Testis (tissue), 3 donors: ENCODE data around the gene SLC9A2. TPM values are rescaled to one million over a fixed set of nuclear protein-coding genes. Genes with fewer than 3 reads are reported as not detected.

ENCODE experiments used
- DNase-seq: peaks from one replicate; pipeline ENCODE4 v3.0.0-alpha.2; 2019
- H3K27ac ChIP-seq, 2 donors: fragments of 200-600 bp; sonication (generic); one replicate each; pipeline ENCODE4 v1.5.1; 2019
- H3K27me3 ChIP-seq: fragments of 200-600 bp; sonication (generic); one replicate; pipeline ENCODE4 v1.5.1; 2019
- H3K36me3 ChIP-seq: fragments of 200-600 bp; sonication (generic); one replicate; pipeline ENCODE4 v1.5.1; 2017; ENCODE audit warnings: low read depth; ENCODE audit errors: missing control alignments
- H3K4me1 ChIP-seq: fragments of 200-600 bp; sonication (generic); one replicate; pipeline ENCODE4 v1.5.1; 2019
- H3K4me3 ChIP-seq, 2 donors: fragments of 200-600 bp; sonication (generic); one replicate each; pipeline ENCODE4 v1.5.1; 2017 to 2019
- H3K9me3 ChIP-seq: fragments of 200-600 bp; sonication (generic); one replicate; pipeline ENCODE4 v1.5.1; 2017
- CTCF ChIP-seq, 3 experiments: fragments of 450-650 bp in 2 of 3; fragments of 200-600 bp in 1 of 3; sonication (generic) in 1 of 3; IDR thresholded peaks; one replicate each; pipeline ENCODE4 v1.5.1; 2016 to 2019; ENCODE audit warnings: antibody characterized with exemption in 3 of 3, mild to moderate bottlenecking in 2 of 3, moderate library complexity in 1 of 3
- POLR2A ChIP-seq: fragments of 450-650 bp; IDR thresholded peaks from one replicate; pipeline ENCODE4 v1.6.1; 2017; ENCODE audit warnings: antibody characterized with exemption, mild to moderate bottlenecking, moderate library complexity
- WGBS, 2 donors: methylation state at CpG; one replicate each; pipeline ENCODE4 v1.1.5; 2018; 5-methylcytosine and 5-hydroxymethylcytosine counted together
- intact Hi-C: fragments of 100-400 bp; cut with DNase I; formaldehyde crosslinking; loops from one replicate; pipeline ENCODE4 v1.15.1; 2023; ENCODE audit warnings: low total_unique reads
- polyA plus RNA-seq: library from polyadenylated mRNA; stranded (reverse); fragments of 350-450 nt; fragmentation: Illumina TruSeq; extraction: RNeasy Lipid Tissue Mini Kit (QIAGEN cat#74804); gene quantifications from one replicate; pipeline ENCODE4 v1.2.3, GENCODE V29; 2014; ENCODE audit warnings: low read depth, low replicate concordance; ENCODE audit not compliant: insufficient read depth
- total RNA-seq, 2 donors: library from RNA; depleted of rRNA; stranded (reverse); fragments of >200 nt; gene quantifications; one replicate each; pipeline ENCODE4 v1.2.3, GENCODE V29; 2016

SLC9A2 gene
- total and polyA plus RNA-seq, 3 donors from 2014 or later, result 8.4 to 16.3 (median 9.4) TPM

GRCh38 chr2:102660070-102660469, 40.7 kb downstream of the SLC9A2 start:
- intact Hi-C loops, result no loop called here
- no peak overlapping the region for H3K4me3 ChIP-seq

GRCh38 chr2:102660574-102660973, 41.2 kb downstream of the SLC9A2 start:
- H3K27ac ChIP-seq, result no peak overlapping the region
- H3K27me3 ChIP-seq, result no peaks in the 10 kb centered on the region
- intact Hi-C loops, result no loop called here
- H3K36me3 ChIP-seq, result no peaks in the 10 kb centered on the region
- no peak for DNase-seq
- no peaks in the 10 kb centered on the region for H3K4me1 ChIP-seq
- TF ChIP-seq POLR2A, result no peak
- TF ChIP-seq CTCF (IDR thresholded peaks at IDR 0.05), result no peak
- no peaks in the 10 kb centered on the region for H3K9me3 ChIP-seq
- WGBS, 2 donors, result 92 to 93% methylated on average over 6 of the region's 6 CpGs
- H3K4me3 ChIP-seq, result no peak overlapping the region

More at GRCh38 chr2:102660070-102660469, 40.7 kb downstream of the SLC9A2 start:
- WGBS, 2 donors, result 56 to 60% methylated on average over 2 of the region's 2 CpGs
- no peaks in the 10 kb centered on the region for H3K27me3 ChIP-seq
- no peak for DNase-seq
- H3K27ac ChIP-seq, result no peak overlapping the region
- no peaks in the 10 kb centered on the region for H3K36me3 ChIP-seq
- no peak for TF ChIP-seq POLR2A
- TF ChIP-seq CTCF (IDR thresholded peaks at IDR 0.05), result no peak
- H3K4me1 ChIP-seq, result no peaks in the 10 kb centered on the region
- no peaks in the 10 kb centered on the region for H3K9me3 ChIP-seq

- no peak for DNase-seq
- Histone ChIP-seq H3K4me3 (no peak overlapping the region), H3K27ac (no peak overlapping the region), H3K27me3 (no peaks in the 10 kb centered on the region), H3K9me3 (no peaks in the 10 kb centered on the region), H3K4me1 (no peaks in the 10 kb centered on the region), H3K36me3 (no peaks in the 10 kb centered on the region)
- TF ChIP-seq POLR2A, result no peak
- no peak for TF ChIP-seq CTCF (IDR thresholded peaks at IDR 0.05)
- 77 to 82% methylated on average over 5 of the region's 5 CpGs for WGBS, 2 donors
- intact Hi-C loops, result no loop called here
These were observed 42.5 kb downstream of the SLC9A2 start for GRCh38 chr2:102661846-102662245.

- 79 to 81% methylated on average over 5 of the region's 5 CpGs for WGBS, 2 donors
- H3K4me3 ChIP-seq, result no peak overlapping the region
- no peak for TF ChIP-seq CTCF (IDR thresholded peaks at IDR 0.05)
- TF ChIP-seq POLR2A, result no peak
- no peaks in the 10 kb centered on the region for H3K27me3 ChIP-seq
- H3K9me3 ChIP-seq, result no peaks in the 10 kb centered on the region
- H3K4me1 ChIP-seq, result no peaks in the 10 kb centered on the region
- intact Hi-C loops, result no loop called here
- DNase-seq, result no peak
- no peaks in the 10 kb centered on the region for H3K36me3 ChIP-seq
- H3K27ac ChIP-seq, result no peak overlapping the region
These were observed 43.5 kb downstream of the SLC9A2 start for GRCh38 chr2:102662833-102663232.

- intact Hi-C loops, result no loop called here
- H3K36me3 ChIP-seq, result no peaks in the 10 kb centered on the region
- no peak overlapping the region for H3K4me3 ChIP-seq
- no peak for TF ChIP-seq CTCF (IDR thresholded peaks at IDR 0.05)
- TF ChIP-seq POLR2A, result no peak
- WGBS, 2 donors, result 39 to 67% methylated on average over 3 of the region's 3 CpGs
- H3K27ac ChIP-seq, result no peak overlapping the region
- no peaks in the 10 kb centered on the region for H3K4me1 ChIP-seq
- no peaks in the 10 kb centered on the region for H3K27me3 ChIP-seq
- DNase-seq, result no peak
- H3K9me3 ChIP-seq, result no peaks in the 10 kb centered on the region
These were observed 44.0 kb downstream of the SLC9A2 start for GRCh38 chr2:102663381-102663780.
